ENCODE measurements around the gene ZNF598.
"Not testable (repeated sequence)": the region's sequence is repeated elsewhere in the genome, so short reads cannot be mapped to it uniquely, and the experiment has no call there.

ZNF598 gene

DNA sequence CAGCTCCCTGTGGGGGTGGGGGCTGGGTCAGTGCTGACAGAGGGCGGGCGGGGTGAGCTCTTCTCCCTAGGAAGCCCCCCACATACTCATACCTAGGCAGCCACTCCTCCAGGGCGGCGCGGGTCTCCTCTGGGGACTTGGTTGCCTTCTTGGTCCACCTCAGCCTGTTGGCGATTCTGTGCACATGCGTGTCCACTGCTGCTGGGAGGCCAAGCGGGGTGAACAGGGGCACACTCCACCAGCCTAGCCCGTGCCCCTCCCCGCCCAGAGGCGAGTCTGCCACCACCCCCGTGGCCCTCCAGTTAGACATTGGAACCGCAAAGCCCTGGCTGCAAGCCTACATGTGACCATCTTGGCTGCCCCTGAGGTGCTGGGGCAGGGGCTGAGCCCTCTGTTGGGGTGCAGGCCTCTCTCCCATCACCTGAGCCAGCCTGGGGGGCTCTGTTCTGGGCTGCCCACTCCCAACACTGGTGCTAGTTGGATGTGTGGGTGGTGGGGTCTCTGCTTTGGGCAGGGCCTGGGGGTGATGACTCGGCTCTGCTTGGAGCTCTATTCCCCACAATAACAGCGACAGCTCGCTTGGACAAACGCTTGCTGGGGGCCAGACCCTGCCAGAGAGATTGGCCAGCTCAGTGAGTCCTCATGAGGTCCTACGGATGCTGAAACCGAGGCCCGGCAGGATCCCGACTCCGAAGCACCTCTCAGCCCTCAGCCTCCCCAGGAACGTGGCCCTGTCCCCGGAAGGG lies 30.6 kb upstream of the ZNF598 start:
- DNase-seq: no peak

DNA sequence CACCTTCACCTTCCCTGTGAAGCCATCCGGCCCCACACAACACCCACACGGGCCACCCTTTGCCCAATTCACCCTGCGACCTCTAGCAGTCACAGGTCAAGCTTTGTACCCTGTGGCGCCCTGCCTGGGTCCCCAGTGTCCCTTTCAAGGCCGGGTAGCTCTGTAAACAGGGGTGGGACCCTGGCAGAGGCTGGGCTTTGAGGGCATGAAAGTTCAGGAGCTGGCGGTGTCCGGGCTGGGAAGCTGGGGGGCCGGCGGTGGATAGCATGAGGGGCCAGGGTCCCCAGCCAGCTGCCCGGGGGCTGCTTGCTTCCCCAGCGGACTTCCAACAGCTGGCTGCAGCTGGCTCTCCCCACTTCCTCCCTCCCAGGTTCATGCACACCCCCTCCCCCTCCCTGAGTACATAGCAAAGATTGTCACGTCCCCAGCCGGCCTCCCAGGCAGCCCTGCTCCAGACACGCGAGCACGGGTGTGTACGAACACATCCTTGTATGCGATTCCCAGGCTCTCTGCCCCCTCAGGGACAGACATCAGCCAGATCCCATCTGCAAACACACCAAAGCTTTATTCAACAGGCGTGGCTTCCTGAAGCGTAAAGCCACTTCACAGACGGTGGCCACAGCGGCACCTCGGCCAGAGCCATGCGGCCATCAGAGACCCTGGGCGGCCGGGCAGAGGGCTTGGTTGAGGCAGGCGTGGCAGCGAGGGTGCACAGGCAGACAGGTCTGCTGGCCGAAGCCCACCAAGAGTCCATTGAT lies 29.8 kb upstream of the ZNF598 start:
- DNase-seq: no peak

GRCh38 chr16:2038382-2039231 lies 29.0 kb upstream of the ZNF598 start:
- DNase-seq: no peak

DNA sequence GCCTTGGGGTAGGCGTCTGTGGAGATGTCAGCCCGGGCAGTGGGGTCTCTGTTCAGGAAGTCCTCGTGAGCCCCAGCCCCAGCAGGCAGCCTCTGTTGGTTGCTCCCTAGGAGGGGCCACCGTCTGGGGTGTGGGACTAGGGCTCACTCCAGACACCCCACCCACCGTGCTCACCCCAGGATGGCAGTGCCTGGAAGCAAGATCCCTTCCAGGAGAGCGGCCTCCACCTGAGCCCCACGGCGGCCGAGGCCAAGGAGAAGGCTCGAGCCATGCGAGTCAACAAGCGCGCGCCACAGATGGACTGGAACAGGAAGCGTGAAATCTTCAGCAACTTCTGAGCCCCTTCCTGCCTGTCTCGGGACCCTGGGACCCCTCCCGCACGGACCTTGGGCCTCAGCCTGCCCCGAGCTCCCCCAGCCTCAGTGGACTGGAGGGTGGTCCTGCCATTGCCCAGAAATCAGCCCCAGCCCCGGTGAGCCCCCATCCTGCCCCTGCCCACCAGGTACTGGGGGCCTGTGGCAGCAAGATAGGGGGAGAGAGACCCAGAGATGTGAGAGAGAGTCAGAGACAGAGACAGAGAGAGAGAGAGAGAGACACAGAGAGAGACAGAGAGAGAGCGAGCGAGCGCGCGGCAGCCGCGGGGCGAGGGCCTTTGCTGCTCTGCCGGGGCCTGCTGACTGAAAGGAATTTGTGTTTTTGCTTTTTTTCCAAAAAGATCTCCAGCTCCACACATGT lies 28.2 kb upstream of the ZNF598 start:
- no peak for DNase-seq

- DNase-seq: no peak
Measured at GRCh38 chr16:2037115-2037514, 27.5 kb upstream of the ZNF598 start.

- DNase-seq: no peak
Measured at GRCh38 chr16:2036200-2036966, 26.8 kb upstream of the ZNF598 start.

DNA sequence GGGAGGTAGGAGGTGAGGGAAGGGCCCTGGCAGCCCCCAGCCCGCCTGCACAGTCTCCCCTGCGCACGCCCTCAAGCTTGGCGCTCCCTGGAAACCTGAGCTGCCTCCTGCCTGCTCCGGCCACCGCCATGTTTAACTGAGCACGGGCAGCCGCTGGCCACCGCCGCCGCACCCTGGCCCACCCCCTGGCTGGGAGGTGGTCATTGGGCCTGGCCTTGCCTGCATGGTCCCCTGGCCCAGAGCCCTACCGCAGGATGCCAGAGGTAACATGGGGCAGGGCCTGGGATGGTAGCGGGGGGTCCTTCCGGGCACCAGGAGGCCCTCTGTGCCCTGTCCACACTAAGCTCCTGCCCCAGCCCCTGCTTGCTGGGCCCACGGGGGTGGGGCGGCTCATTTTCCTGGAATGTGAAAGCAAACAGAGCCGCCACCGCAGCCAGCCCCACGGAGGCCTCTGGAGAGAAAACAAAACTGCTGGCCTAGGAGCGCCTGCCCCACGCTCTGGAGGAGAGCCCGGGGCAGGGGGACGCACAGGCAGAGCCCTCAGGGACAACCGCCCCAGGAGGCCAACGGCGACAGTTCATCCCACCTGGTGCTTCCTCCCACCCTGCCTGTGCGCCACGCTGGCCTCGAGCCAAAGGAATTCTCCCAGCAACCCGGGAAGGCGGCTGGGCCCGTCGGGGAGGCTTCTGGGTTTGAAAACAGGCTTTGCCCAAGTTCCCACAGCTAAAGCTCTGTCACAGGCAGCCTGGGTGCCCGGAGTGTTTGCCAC lies 26.0 kb upstream of the ZNF598 start:
- no peak for DNase-seq

- DNase-seq: no peak
Measured at GRCh38 chr16:2034696-2035430, 25.2 kb upstream of the ZNF598 start.

DNA sequence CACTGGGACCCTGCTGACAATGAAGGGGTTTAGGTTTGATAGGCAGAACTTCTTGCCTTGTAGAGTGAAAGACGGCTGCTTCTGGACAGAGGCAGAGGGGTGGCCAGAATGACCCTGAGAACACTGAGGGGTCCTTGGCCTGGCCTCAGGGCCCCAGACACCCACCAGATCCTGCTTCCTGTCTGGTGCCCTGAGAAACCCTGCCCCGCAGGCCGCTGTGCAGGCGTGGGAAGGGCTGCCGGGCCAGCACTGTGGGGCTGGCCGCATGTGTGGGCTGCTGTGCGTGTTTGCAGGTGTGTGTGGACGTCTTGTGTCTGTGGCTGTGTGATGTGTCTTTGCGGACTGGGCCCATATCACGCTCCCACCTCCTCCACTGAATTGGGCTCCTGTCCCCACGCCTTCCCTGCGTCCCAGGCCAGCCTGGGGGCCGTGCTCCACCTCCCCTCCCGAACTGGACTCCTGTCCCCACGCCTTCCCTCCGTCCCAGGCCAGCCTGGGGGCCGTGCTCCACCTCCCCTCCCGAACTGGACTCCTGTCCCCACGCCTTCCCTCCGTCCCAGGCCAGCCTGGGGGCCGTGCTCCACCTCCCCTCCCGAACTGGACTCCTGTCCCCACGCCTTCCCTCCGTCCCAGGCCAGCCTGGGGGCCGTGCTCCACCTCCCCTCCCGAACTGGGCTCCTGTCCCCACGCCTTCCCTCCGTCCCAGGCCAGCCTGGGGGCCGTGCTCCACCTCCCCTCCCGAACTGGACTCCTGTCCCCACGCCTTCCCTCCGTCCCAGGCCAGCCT lies 24.5 kb upstream of the ZNF598 start:
- DNase-seq: not testable (repeated sequence)

GRCh38 chr16:2033057-2033908 lies 23.7 kb upstream of the ZNF598 start:
- DNase-seq: no peak

GRCh38 chr16:2032285-2033056 lies 22.9 kb upstream of the ZNF598 start:
- no peak for DNase-seq

- DNase-seq: no peak
Measured at GRCh38 chr16:2031081-2031577, 21.5 kb upstream of the ZNF598 start.

DNA sequence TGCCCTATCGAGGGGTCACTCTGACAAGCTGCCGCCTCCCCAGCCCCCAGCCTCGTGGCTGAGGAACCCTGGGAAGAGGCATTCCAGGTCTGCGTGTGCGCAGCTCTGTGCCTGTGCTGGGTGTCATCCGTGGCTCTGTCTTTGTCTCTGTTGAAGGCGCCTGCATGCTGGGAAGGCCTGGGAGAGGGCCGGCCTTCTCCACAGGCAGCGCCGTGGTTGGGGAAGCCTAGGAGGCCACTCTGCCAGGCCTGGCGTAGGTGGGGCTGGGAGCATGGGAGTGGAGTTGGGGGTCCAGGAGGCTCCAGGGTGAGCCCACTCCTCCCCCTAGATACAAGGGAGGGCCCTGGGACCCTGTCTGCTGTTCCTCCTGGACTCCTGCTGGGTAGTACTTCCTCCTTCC lies 20.4 kb upstream of the ZNF598 start:
- DNase-seq: no peak

DNA sequence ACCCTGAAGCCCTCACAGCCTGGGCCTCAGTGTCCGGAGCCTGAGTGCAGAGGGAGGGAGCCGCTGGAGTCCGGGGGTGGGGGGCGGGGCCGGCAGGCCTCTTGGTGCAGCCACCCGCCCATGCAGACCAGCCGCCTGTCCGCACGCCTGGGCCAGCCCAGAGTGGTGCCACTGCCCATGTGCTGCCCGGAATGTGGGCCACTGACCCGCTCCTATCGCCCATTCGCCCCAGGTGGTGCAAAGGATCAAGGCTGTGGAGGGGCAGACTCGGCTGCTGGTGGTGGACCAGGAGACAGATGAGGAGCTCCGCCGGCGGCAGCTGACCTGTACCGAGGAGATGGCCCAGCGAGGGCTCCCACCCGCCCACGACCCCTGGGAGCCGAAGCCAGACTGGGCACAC lies 19.7 kb upstream of the ZNF598 start:
- DNase-seq: no peak

DNA sequence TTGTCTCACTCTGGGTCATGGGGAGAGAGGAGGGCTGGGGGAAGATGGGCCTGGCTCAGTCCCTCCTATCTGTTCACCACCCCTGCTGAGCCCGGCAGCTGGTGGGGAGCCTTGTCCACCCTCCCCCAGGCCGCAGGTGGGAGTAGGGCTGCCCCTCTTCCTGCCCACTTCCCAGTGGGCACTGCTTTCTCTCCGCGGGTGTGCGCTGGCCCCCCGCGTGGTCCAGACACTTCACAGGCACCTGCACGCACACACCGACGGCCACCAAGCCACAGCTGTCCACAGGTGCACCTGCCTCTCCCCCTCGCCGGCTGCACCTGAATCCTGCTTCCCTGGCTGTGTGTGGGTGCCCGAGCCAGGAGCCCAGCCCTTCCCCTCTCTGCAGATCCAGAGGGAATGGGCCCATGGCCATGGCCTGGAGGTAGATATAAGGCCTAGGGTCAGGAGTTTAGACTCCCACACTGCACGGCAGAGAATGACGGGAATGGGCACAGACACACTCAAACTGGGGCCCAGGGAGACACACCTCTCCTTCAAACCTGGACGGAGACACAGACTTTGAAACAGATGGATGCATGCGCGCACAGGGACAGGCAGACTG lies 19.1 kb upstream of the ZNF598 start:
- DNase-seq: no peak

DNA sequence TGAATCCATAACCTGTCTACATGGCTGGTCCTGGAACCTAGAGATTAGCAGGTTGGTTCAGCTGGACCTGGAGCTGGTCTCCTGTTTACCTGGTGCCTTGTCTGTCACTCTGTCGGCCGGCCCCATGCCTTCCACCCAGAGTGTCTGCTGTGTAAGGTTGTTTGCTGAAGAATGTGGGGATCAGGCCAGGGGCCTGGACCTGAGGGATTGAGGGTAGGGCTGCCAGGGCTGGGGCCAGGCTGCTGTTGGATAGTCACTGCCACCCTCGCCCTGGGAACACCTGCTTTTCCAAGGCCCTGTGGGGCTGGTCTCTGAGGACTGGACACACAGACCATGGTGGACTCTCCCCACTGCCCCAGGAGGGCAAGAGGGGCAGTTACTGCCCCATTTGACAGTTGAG lies 18.5 kb upstream of the ZNF598 start:
- no peak for DNase-seq

All from activated CD8-positive, alpha-beta memory T cell treated with anti-CD3 and anti-CD28 coated beads, Interleukin-2, amount 50 U/mL, for 48 hours (primary cell).